Neural cell (in vitro differentiated cells): ENCODE measurements around the gene RASSF8.

Experiments
- CTCF ChIP-seq: fragments of 450-650 bp; IDR thresholded peaks from 2 replicates; pipeline ENCODE4 v1.5.1; 2014; ENCODE audit warnings: antibody characterized with exemption, mild to moderate bottlenecking, moderate library complexity; ENCODE audit not compliant: poor library complexity, severe bottlenecking
- EP300 ChIP-seq: fragments of 450-650 bp; conservative IDR thresholded peaks from 2 replicates; pipeline ENCODE4 v1.6.1; 2014; ENCODE audit warnings: antibody characterized with exemption, mild to moderate bottlenecking, moderate library complexity; ENCODE audit not compliant: poor library complexity, severe bottlenecking
- EZH2 ChIP-seq: fragments of 200-600, 300-800 bp; shearing (Covaris generic), sonication (generic); IDR thresholded peaks from 2 replicates; pipeline ENCODE4 v1.6.1; 2014; ENCODE audit warnings: antibody characterized with exemption, low read length, borderline replicate concordance, mild to moderate bottlenecking; ENCODE audit not compliant: insufficient read depth, poor library complexity, severe bottlenecking
- MXI1 ChIP-seq: fragments of 450-650 bp; conservative IDR thresholded peaks from 2 replicates; pipeline ENCODE4 v1.6.1; 2014; ENCODE audit warnings: antibody characterized with exemption, mild to moderate bottlenecking; ENCODE audit not compliant: poor library complexity, severe bottlenecking
- POLR2AphosphoS5 ChIP-seq: IDR thresholded peaks from 2 replicates; pipeline ENCODE4 v1.6.1; 2012
- TF ChIP-seq, protein P1 (sequence below): IDR thresholded peaks from 2 replicates; pipeline ENCODE4 v1.6.1; 2012; ENCODE audit warnings: borderline replicate concordance

GRCh38 chr12:26102953-26103352 is 144.5 kb downstream of the RASSF8 start:
- TF ChIP-seq, protein P1, sequence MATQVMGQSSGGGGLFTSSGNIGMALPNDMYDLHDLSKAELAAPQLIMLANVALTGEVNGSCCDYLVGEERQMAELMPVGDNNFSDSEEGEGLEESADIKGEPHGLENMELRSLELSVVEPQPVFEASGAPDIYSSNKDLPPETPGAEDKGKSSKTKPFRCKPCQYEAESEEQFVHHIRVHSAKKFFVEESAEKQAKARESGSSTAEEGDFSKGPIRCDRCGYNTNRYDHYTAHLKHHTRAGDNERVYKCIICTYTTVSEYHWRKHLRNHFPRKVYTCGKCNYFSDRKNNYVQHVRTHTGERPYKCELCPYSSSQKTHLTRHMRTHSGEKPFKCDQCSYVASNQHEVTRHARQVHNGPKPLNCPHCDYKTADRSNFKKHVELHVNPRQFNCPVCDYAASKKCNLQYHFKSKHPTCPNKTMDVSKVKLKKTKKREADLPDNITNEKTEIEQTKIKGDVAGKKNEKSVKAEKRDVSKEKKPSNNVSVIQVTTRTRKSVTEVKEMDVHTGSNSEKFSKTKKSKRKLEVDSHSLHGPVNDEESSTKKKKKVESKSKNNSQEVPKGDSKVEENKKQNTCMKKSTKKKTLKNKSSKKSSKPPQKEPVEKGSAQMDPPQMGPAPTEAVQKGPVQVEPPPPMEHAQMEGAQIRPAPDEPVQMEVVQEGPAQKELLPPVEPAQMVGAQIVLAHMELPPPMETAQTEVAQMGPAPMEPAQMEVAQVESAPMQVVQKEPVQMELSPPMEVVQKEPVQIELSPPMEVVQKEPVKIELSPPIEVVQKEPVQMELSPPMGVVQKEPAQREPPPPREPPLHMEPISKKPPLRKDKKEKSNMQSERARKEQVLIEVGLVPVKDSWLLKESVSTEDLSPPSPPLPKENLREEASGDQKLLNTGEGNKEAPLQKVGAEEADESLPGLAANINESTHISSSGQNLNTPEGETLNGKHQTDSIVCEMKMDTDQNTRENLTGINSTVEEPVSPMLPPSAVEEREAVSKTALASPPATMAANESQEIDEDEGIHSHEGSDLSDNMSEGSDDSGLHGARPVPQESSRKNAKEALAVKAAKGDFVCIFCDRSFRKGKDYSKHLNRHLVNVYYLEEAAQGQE, result no peak
- TF ChIP-seq CTCF, result no peak
- no peak for TF ChIP-seq EZH2
- TF ChIP-seq EP300, result no peak
- TF ChIP-seq POLR2AphosphoS5, result no peak
- TF ChIP-seq MXI1, result no peak
